ENCODE measurements around the gene AGTR1. TPM values are rescaled to one million over a fixed set of nuclear protein-coding genes. Genes with fewer than 3 reads are reported as not detected.

Gene AGTR1
- 0.67 TPM for total RNA-seq
- long read RNA-seq, partial matches to known transcripts, result 0 of 2 reads
- long read RNA-seq, other reads (novel, unspliced or antisense), result 0 of 2 reads

DNA sequence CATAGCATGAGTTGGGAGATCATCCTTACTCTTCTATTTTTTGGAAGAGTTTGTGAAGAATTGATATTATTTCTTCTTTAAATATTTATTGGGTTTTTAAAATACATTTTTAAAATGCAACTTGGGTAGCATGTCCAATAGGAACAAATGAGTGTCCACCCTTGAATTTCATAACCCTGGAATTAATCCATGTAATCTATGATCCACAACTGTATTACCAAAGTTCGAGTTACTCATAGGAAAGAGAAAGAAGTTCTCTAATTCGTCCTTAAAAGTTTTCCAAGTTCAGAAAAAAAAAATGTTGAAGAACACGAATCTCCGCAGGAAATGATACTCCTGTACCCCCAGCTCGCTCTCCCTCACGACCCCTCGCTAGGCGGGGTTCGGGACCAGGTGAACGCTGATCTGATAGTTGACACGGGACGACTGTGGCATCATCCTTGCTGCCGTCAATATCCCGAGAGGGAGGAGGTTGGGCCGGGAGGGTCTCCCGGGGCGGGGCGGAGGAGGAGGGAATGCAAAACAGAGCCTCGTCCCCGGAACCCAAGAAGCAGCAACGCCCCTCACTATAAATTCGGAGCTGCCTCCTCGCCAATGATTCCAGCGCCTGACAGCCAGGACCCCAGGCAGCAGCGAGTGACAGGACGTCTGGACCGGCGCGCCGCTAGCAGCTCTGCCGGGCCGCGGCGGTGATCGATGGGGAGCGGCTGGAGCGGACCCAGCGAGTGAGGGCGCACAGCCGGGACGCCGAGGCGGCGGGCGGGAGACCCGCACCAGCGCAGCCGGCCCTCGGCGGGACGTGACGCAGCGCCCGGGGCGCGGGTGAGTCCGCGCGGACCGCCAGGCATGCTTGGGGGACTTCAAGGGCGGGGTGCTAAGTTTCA, at the start of gene AGTR1:
Gene AGTR1 (plus strand): TSS at position 598 of the 884 bp plus-strand sequence. CDS start 43,133 bp downstream, outside the sequence.
- intact Hi-C loops (cut with DNase I), result no loop called here
- DNase-seq (ENCODE audit: low spot score), result peak; percentile 72

DNA sequence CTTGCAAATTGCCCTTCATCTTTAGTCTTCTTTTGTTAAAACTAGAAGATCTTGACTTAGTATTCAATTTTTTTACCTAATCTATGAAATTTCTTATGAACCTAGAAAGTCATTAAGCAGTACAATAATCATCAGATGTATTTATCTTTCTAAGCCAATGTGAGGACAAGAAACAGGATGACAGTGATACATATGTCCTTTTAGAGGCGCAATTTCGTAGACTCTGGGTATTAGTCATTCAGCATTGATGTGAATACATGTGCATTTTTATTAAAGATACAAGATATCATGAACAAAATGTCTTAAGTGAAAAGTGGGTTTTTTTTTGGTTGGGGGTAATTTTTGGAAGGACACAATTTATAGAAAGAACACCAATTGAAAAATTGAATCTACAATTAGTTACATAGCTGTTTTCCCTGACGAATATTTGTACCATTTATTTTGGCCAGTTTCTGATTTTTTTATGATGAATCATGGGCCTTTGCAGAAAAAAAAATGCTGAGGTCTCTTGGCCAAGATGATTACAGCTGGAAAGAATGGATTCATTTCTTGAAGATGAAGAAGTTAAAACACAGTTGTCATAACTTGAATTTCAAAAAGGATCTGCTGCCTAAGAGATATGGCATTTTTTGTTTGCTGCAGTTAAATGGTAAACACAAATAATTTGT, 48.9 kb upstream of the AGTR1 start:
- intact Hi-C loops (cut with DNase I), result no loop called here
- DNase-seq (ENCODE audit: low spot score), result no peak

DNA sequence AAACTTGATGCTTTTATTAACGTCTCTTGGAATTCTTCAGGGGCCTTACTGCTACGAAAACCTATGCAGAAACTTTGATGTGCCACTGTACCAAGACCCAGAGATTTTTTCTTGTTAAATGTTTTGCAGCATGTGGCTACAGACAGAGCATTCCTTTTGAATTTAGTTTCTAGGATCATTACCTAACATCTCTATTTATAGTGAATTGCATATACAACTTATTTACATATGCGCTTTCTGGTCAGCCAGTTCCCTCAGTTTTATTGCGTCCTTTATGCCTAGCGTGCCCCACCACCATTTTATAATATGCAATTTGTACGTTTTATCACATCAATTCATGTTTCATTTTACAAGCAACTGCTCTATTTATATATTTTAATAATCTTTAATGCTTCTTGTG, 46.2 kb upstream of the AGTR1 start:
- intact Hi-C loops (cut with DNase I), result no loop called here
- no peak for DNase-seq (ENCODE audit: low spot score)

DNA sequence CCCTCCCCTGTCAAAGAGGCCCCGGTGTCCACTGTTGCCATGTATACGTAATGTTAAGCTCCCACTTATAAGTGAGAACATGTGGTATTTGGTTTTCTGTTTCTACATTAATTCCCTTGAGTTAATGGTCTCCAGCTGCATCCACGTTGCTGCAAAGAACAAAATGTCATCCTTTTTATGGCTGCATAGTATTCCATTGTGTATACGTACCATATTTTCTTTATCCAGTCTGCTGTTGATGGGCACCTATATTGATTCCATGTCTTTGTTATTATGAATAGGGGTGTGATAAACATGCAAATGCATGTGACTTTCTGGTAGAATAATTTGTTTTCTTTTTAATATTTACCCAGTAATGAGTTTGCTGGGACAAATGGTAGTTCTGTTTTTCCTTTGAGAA, 43.3 kb upstream of the AGTR1 start:
- intact Hi-C loops (cut with DNase I), result no loop called here

DNA sequence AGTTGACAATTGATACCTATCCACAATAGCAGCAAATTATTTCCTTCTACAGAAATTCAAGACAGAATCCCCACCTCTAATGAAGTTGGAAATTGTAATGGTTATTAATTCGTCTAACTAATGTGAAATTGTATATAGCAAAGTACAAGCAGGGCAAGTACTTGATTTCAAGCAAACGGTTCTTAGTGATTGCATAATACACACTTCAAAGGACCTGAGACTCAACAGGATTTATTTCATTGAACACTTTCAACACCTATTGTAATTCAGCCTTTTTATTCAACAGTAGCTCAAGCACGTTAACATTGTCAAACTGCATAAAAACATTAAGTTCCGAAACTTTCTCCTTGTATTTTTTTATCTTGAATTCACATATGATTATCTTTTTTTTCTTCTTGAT, 40.2 kb upstream of the AGTR1 start:
- intact Hi-C loops (cut with DNase I), result no loop called here
- no peak for DNase-seq (ENCODE audit: low spot score)

More for the DNA sequence above, 43.3 kb upstream of the AGTR1 start:
- DNase-seq (ENCODE audit: low spot score), result no peak

DNA sequence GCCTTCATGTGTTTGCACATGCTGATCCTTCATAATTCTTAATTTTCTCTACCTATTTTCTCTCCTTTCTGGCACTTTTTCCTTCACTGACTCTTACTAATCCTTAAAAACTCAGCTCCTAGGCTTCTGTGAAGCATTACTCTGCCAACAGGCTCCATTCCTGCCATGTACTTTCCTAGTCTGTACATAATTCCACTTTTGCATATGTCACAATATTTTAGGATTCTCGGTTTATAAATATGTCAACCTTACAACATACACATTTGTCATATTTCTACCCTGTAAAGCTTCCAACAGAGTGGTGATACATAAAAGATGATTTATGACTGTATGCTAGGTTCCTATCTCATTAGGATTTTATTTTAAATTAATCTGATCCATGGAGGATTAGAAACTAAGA, 38.2 kb upstream of the AGTR1 start:
- DNase-seq (ENCODE audit: low spot score), result no peak
- intact Hi-C loops (cut with DNase I), result no loop called here

DNA sequence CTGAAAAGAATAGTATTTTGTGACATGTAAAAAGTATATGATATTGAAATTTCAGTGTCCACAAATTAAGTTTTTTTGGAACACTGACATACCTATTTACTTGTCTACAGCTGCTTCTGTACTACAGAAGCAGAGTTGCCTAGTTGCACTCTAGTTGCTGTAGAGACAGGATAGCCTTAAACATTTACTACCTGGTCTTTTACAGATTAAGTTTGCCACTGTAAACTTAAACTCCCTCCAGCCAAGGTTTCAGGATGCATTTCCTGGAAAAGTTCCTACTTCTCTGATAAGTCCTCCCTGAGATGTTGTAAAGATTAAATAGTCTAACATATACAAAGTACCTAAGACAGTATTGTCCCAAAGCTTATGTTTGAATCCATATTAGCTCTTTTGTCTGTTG, 17.4 kb upstream of the AGTR1 start:
- DNase-seq (ENCODE audit: low spot score), result no peak
- intact Hi-C loops (cut with DNase I), result no loop called here

DNA sequence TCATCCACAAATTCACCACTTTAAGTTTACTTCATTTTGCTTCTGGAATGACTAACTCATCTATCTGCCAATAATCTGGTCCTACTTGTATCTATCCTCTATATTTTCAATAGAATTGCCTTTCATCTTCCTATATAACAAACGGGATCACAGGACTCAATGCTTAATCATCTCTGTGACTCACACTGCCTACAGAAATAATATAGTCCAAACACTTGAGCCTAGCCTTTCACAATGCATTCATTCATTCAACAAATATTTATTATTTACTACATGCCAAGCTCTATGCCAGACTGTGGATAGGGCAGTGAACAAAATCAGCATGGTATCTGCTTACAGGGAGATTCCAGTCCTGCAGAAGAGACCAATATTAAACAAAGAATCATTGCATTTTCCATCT, 16.6 kb upstream of the AGTR1 start:
- DNase-seq (ENCODE audit: low spot score), result no peak
- intact Hi-C loops (cut with DNase I), result no loop called here

DNA sequence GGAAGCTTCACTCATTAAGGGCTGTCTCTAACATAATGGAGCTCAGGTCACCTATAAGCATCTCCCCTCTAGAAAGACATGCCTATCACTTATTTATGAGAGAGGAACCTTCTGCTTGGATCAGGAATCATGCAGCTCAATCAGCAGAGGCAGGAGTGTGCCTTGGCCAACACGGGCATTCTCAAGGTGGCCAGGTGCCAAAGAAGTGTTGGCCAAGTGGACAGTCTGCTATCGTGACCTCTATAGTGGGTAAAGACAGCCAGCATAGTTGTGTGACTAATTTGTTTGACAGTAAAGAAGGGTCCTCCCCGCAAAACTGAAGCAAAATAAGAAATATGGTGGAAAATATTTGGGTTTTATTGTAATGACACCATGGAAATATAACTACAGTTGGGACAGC, 14.7 kb upstream of the AGTR1 start:
- no peak for DNase-seq (ENCODE audit: low spot score)
- intact Hi-C loops (cut with DNase I), result no loop called here

DNA sequence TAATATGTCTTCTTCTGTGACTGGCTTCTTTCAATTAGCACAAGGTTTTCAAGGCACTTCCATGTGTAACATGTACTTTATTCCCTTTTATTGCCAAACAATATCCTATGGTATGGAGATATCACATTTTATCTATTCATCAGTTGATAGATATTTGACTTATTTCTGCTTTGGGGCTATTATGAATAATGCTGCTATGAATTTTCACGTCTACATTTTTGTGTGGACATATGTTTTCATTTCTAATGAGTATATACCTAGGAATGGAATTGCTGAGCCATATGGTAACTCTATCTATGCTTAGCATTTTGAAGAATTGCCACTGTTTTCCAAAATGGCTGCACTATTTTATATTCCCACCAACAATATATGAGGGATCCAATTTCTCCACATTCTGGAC, 3.6 kb upstream of the AGTR1 start:
- intact Hi-C loops (cut with DNase I), result no loop called here
- no peak for DNase-seq (ENCODE audit: low spot score)

DNA sequence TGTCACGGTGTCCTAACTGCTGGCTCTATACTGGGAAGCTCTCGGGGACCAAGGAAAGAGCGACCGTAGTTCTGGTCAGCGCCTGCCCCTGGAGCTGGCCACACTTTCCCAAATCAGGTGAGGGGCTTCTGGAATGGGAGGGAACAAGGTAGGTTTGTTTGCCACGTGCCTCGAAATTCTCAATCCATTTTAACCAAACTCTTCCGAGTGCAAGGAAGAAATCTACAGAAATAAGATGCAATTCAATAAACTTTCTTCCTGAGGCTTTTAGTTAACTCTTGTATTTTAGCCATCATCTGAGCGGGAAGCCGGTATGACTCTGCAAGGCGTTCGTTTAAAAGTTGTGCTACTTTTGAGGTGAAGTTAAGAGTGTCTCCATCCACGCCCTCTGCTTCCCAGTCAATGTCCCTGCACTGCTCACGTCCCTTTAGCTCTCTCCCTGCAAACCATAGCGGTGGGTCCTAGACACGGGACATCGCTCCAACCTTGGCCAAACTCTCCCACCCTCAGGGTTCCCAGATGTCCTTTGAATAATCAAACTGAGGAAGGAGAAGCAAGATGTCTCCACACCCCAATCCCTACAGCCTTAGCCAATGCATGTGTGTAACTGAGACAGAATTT, 597 bp downstream of the AGTR1 start:
- no peak for DNase-seq (ENCODE audit: low spot score)
- intact Hi-C loops (cut with DNase I), result no loop called here

DNA sequence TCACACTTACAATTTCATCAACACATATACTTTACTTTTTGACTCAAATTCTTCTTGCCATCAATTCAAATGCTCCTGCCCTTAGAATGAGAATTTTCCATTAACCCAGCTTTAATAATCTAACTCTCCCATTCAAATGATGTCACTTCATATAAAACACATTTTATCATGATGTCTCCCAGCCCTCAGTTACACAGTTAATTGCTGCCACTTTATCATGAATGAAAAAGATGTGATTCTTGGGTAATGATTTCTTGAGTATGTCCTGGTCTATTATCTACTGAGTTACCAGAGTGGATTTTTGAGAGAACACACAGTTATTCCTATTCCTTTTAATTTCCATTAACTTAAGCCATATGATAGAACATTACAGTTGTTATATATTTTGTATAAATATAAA, 7.6 kb downstream of the AGTR1 start:
- intact Hi-C loops (cut with DNase I), result no loop called here
- no peak for DNase-seq (ENCODE audit: low spot score)

DNA sequence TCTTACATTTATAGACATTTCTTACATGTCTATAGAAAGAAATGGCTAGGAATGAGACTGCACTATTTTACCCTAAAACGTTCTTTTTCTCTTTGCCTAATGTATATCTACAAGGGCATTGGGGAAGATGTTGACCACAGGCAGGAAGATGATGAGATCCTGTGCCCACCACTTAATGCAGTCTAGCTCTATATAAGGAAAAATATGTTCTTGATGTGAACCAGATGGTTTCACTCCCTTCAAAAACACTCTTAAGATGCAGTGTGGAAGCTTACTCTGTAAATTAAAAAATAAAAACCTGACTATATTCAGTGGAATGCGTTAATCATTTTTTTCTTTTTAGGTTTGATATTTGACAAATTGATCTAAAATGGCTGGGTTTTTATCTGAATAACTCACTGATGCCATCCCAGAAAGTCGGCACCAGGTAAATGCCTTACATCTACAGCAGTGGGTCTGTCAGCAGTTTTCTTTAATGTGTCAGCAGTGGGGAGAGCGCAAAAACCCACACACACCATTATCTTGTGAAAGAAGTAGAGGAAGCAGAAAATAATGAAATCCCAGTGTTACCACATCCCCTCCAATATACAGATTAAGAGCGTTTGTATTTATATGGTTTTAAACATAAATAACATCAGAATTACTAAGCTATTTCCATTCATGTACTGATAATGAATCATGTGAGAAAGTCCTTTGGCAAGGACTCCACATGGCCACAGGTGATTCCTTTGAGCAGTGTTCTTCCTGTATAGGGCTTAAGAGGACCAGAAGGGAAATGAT, 10.1 kb downstream of the AGTR1 start:
- intact Hi-C loops (cut with DNase I), result no loop called here
- no peak for DNase-seq (ENCODE audit: low spot score)

DNA sequence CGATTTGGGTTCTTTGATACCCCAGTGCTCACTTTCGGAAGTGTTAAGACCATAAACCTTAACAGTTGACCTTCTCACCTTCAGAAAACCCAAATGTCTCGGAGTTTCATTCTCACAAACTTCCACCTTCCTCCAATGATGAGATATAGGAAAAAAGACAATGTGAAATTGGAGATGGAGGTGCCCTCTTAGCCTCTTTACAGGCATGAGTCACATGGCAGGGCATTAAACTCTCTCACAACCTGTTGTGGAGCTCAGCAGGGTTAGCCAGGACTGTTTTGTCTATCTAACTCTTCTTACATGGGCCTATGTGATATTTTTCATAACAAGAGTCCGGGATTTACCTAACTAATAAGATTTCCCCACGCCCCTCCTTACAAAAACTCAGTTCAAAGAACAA, 10.7 kb downstream of the AGTR1 start:
- DNase-seq (ENCODE audit: low spot score), result no peak
- intact Hi-C loops (cut with DNase I), result no loop called here

DNA sequence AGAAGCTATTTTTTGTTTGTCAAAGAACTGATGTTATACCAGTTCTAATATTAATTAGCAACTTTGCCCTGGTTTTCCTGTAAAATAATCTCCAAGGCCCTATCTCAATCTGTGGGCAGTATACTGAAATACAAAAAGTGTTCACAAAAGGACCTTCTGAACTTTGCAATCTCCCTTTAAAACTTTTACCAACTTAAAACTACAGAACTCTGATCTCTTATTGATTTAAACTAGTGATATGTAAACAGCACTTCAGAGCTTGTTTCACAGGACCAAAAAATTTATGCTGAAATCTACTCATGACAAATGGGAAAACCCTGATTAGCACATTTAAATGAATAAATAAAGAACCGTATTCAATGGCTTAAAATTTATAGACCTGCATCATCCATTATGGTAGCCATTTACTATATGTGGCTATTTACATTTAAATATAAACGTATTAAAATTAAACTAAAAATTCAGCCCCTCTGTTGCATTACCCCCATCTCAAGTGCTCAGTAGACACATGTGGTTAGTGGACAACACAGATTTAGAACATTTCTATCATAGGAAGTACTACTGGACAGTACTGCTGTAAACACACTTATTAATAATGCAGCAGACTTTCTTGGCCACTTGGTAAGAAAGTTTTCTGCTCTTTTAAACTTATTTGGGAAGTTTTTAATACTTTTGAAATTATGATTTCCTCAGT, 12.0 kb downstream of the AGTR1 start:
- no peak for DNase-seq (ENCODE audit: low spot score)
- intact Hi-C loops (cut with DNase I), result no loop called here

DNA sequence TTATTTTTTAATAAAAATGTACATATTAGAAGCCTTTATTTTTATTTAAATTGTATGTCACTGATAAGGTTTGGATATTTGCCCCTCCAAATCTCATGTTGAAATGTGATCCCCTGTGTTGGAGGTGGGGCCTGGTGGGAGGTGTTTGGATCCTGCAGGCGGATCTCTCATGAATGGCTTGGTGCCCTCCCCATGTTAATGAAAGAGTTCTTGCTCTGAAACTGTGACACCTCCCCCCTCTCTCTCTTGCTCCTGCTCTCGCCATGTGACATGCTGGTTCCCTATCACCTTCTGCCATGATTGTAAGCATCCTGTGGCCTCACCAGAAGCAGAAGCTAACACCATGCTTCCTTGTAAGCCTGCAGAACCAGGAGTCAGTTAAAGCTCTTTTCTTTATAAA, 13.0 kb downstream of the AGTR1 start:
- DNase-seq (ENCODE audit: low spot score), result no peak
- intact Hi-C loops (cut with DNase I), result no loop called here

DNA sequence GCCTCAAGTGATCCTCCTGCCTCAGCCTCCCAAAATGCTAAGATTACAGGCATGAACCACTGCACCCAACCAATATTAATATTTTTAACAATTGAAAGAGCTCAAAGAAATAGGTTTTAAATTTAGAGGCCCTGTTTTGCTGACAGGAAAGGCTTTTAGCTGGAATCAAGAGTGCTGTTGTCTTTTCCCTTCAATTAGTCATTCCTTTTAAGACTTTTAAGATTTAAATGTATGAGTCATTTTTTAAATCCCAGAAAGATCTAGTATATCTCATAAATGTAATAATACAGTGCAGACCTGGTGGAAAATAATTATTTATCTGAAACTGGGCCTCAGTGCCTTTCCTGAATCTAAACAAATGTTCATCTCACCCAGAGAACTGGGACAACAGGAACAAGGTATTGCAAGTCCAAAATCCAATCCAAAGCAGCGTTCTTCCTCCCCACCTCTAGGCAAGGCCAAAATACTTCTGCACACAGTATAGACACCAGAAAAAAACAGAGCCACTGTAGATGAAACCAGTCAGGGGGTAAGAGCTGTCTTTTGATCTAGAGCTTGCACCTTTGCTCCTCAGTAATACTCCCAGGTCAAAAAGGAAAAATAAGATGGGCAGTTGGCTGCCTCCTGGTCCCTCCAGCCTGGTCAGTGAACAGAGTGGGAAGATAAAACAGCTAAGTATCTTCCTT, 14.4 kb downstream of the AGTR1 start:
- intact Hi-C loops (cut with DNase I), result no loop called here
- DNase-seq (ENCODE audit: low spot score), result no peak

DNA sequence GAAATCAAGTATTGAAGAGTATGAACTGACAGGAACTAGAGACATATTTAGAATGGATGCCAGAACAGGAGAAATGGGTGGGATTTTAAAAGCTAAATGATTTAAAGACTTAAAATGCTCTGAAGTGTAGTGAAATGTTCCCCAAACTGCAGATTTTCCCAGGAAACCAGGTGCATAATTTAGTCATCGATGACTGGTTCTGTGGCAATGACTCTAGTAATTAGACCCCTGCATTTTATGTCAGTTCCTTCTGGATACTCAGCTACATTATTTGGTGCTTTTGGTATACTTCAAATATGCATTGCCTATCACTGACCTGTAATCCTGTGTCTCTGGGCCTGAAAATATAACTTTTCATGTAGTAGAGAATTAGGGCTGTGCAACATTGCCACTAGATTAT, 16.8 kb downstream of the AGTR1 start:
- intact Hi-C loops (cut with DNase I), result no loop called here

DNA sequence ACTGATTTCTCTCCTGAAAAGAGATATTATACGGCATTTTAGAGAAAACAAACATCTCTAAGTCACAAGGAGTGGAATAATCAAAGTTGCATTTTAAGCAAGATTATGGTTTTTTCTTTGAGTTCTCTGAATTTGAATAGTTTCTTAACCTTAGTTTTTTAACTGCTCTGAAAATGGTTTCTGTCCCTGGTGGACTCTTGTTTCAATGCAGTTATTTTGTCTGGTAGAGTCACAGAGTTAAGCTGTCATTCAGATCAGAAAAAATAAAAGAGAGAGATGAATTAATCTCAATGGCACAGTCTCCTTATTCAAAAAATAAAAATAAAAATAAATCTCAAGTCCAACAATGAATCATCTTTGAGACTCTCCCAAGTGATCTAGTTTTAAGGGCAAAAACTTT, 19.0 kb downstream of the AGTR1 start:
- intact Hi-C loops (cut with DNase I), result loop anchor here (5.0 kb wide), 1 partner anchor 334 kb away; no protein-coding TSS in a partner anchor
- no peak for DNase-seq (ENCODE audit: low spot score)

More for the DNA sequence above, 16.8 kb downstream of the AGTR1 start:
- no peak for DNase-seq (ENCODE audit: low spot score)
